ENCODE results near the gene PSMD9. TPM values are rescaled to one million over a fixed set of nuclear protein-coding genes. Genes with fewer than 3 reads are reported as not detected.
"Not testable (repeated sequence)": the region's sequence is repeated elsewhere in the genome, so short reads cannot be mapped to it uniquely, and the experiment has no call there.

The PSMD9 gene
- 30.3 TPM for total RNA-seq
- long read RNA-seq, transcript PSMD9-207 (6 exons, 2,784 nt), result major isoform, 48 of 57 reads
- long read RNA-seq, partial matches to known transcripts, result 0 of 57 reads
- long read RNA-seq, other reads (novel, unspliced or antisense), result 0 of 57 reads

- DNase-seq (peak; percentile 98), ATAC-seq (peak; percentile 99)
- intact Hi-C loops (cut with micrococcal nuclease), result loop anchor here (10.0 kb wide), 1 partner anchor 94 kb away; the partner anchor contains the start of gene RHOF
These were observed at the start of gene PSMD9 for GRCh38 chr12:121888478-121889273. Gene PSMD9, plus strand, starts transcription at chr12:121888790. Its CDS starts 67 bp downstream, at chr12:121888857.

- intact Hi-C loops (cut with micrococcal nuclease), result no loop called here
- ATAC-seq (peak; percentile 99), DNase-seq (peak; percentile 100)
These were observed 49.2 kb upstream of the PSMD9 start for GRCh38 chr12:121839106-121839992.

- ATAC-seq (no peak), DNase-seq (no peak)
- intact Hi-C loops (cut with micrococcal nuclease), result no loop called here
These were observed 48.4 kb upstream of the PSMD9 start for GRCh38 chr12:121839993-121840761.

GRCh38 chr12:121843236-121843982, 45.2 kb upstream of the PSMD9 start:
- no peak for ATAC-seq
- intact Hi-C loops (cut with micrococcal nuclease), result no loop called here

GRCh38 chr12:121845701-121846100, 42.9 kb upstream of the PSMD9 start:
- intact Hi-C loops (cut with micrococcal nuclease), result no loop called here

More at GRCh38 chr12:121843236-121843982, 45.2 kb upstream of the PSMD9 start:
- no peak for DNase-seq

GRCh38 chr12:121849211-121849610, 39.4 kb upstream of the PSMD9 start:
- intact Hi-C loops (cut with micrococcal nuclease), result no loop called here
- ATAC-seq, result no peak
- no peak for DNase-seq

More at GRCh38 chr12:121845701-121846100, 42.9 kb upstream of the PSMD9 start:
- ATAC-seq, result no peak
- no peak for DNase-seq

- ATAC-seq (no peak), DNase-seq (no peak)
- intact Hi-C loops (cut with micrococcal nuclease), result no loop called here
These were observed 38.9 kb upstream of the PSMD9 start for GRCh38 chr12:121849665-121850064.

- DNase-seq; intact Hi-C loops (cut with micrococcal nuclease); ATAC-seq: not testable (repeated sequence)
These were observed 36.2 kb upstream of the PSMD9 start for GRCh38 chr12:121852392-121852791.

- intact Hi-C loops (cut with micrococcal nuclease), result no loop called here
- ATAC-seq, result no peak
- DNase-seq, result no peak
These were observed 31.0 kb upstream of the PSMD9 start for GRCh38 chr12:121857322-121858246.

- DNase-seq (no peak), ATAC-seq (no peak)
- intact Hi-C loops (cut with micrococcal nuclease), result no loop called here
These were observed 30.3 kb upstream of the PSMD9 start for GRCh38 chr12:121858318-121858661.

GRCh38 chr12:121858662-121859572, 29.7 kb upstream of the PSMD9 start, which contains the start of gene HPD:
Gene HPD, minus strand, starts transcription at chr12:121858859. Its CDS starts 36 bp downstream, at chr12:121858823.
- DNase-seq, result peak; percentile 79
- intact Hi-C loops (cut with micrococcal nuclease), result no loop called here
- peak; percentile 94 for ATAC-seq

- intact Hi-C loops (cut with micrococcal nuclease), result no loop called here
- DNase-seq (no peak), ATAC-seq (no peak)
These were observed 28.3 kb upstream of the PSMD9 start for GRCh38 chr12:121860257-121860656.

- DNase-seq; ATAC-seq; intact Hi-C loops (cut with micrococcal nuclease): not testable (repeated sequence)
These were observed 27.9 kb upstream of the PSMD9 start for GRCh38 chr12:121860699-121861098.

- DNase-seq (no peak), ATAC-seq (no peak)
- intact Hi-C loops (cut with micrococcal nuclease), result no loop called here
These were observed 26.8 kb upstream of the PSMD9 start for GRCh38 chr12:121861636-121862254.

- ATAC-seq, result no peak
- intact Hi-C loops (cut with micrococcal nuclease), result no loop called here
- no peak for DNase-seq
These were observed 22.3 kb upstream of the PSMD9 start for GRCh38 chr12:121866331-121866730.

- DNase-seq; ATAC-seq; intact Hi-C loops (cut with micrococcal nuclease): not testable (repeated sequence)
These were observed 19.4 kb upstream of the PSMD9 start for GRCh38 chr12:121869229-121869628.
